HepG2 (cell line): ENCODE results near the gene MACROD2. TPM values are rescaled to one million over a fixed set of nuclear protein-coding genes. Genes with fewer than 3 reads are reported as not detected.

Experiments
- ATAC-seq: fragments of 200-7000 bp; cut with Tn5 transposase; 3 replicates; pipeline ENCODE4 v1.9.1; 2020; ENCODE audit warnings: mild to moderate bottlenecking, moderate library complexity
- BruUV-seq: library from RNA; stranded (reverse); fragments of 400-500 nt; replicated peaks from 2 replicates; lab custom pipeline; 2021; lab: Mats Ljungman, UMichigan
- CTCF ChIA-PET: fragments of 300-600 bp; formaldehyde crosslinking; extraction: SDS; loops from one replicate; lab custom pipeline; 2021; ENCODE audit warnings: low total read pairs, inconsistent platforms, low intra/inter-chr PET ratio; lab: Yijun Ruan, JAX
- POLR2A ChIA-PET: fragments of 350-600 bp; sonication (Branson Sonifier 250); formaldehyde crosslinking; loops from one replicate; lab custom pipeline; 2020; ENCODE audit warnings: antibody characterized with exemption, inconsistent platforms; lab: Yijun Ruan, JAX
- DNase-seq: peaks from one replicate; pipeline ENCODE4 v3.0.0-alpha.2; 2015; ENCODE audit warnings: low spot score
- FAIRE-seq: peaks from 3 replicates; lab custom pipeline; 2011; peaks lifted over from hg19 to GRCh38; lab: Jason Lieb, UNC
- H2AFZ ChIP-seq: one replicate; pipeline ENCODE4 v1.6.1; 2011; ENCODE audit warnings: low read length, inconsistent platforms
- H3K27ac ChIP-seq: fragments of 300-600 bp; 3 replicates; pipeline ENCODE4 v1.8.0; 2011; ENCODE audit warnings: mixed run types, mild to moderate bottlenecking, mixed read lengths, low read length, inconsistent platforms; ENCODE audit not compliant: insufficient read depth; ENCODE audit errors: extremely low read length
- H3K27me3 ChIP-seq, 2 experiments: fragments of 200-600 bp in 1 of 2; 2 replicates in 1 of 2; 3 replicates in 1 of 2; pipeline versions ENCODE4 v1.6.0 to v1.8.0; 2011; ENCODE audit warnings: low read length in 2 of 2, mild to moderate bottlenecking in 2 of 2, moderate library complexity in 2 of 2, inconsistent platforms in 1 of 2; ENCODE audit not compliant: insufficient read depth in 2 of 2, control insufficient read depth in 1 of 2
- H3K36me3 ChIP-seq, 2 experiments: fragments of 200-600 bp in 1 of 2; replicated peaks in 1 of 2; 2 replicates in 1 of 2; 3 replicates in 1 of 2; pipeline versions ENCODE4 v1.5.1 to v1.8.0; 2011; ENCODE audit warnings: low read length in 2 of 2, inconsistent platforms in 1 of 2; ENCODE audit not compliant: insufficient read depth in 2 of 2, control insufficient read depth in 1 of 2
- H3K4me1 ChIP-seq: 2 replicates; pipeline ENCODE4 v1.5.1; 2012; ENCODE audit warnings: low read length, inconsistent platforms; ENCODE audit not compliant: insufficient read depth
- H3K4me2 ChIP-seq: 2 replicates; pipeline ENCODE4 v1.6.0; 2011; ENCODE audit warnings: low read depth, low read length, inconsistent platforms
- H3K4me3 ChIP-seq, 3 experiments: fragments of 200-600 bp in 1 of 3; sonication (generic), shearing (Covaris generic) in 1 of 3; replicated peaks in 1 of 3; 2 replicates each; pipeline ENCODE4 v1.5.1; 2011 to 2016; ENCODE audit warnings: low read length in 3 of 3, inconsistent platforms in 2 of 3, low read depth in 2 of 3, mild to moderate bottlenecking in 2 of 3, control low read depth in 1 of 3, mixed read lengths in 1 of 3; ENCODE audit not compliant: insufficient read depth in 1 of 3
- H3K79me2 ChIP-seq: one replicate; pipeline ENCODE4 v1.6.1; 2011; ENCODE audit warnings: low read length, inconsistent platforms; ENCODE audit not compliant: insufficient read depth
- H3K9ac ChIP-seq: 2 replicates; pipeline ENCODE4 v1.6.0; 2011; ENCODE audit warnings: mild to moderate bottlenecking, low read depth, low read length, inconsistent platforms; ENCODE audit not compliant: insufficient read depth
- H3K9me3 ChIP-seq: 2 replicates; pipeline ENCODE4 v1.5.1; 2012; ENCODE audit warnings: mild to moderate bottlenecking, low read length
- H4K20me1 ChIP-seq: 2 replicates; pipeline ENCODE4 v1.6.0; 2011; ENCODE audit warnings: inconsistent platforms, mild to moderate bottlenecking, low read length, moderate library complexity; ENCODE audit not compliant: insufficient read depth
- CEBPB ChIP-seq: IDR thresholded peaks from 2 replicates; pipeline ENCODE4 v1.6.1; 2011; ENCODE audit warnings: low read depth, low read length, improper control_type of control experiment, borderline replicate concordance
- DR1 ChIP-seq: sonication (generic); formaldehyde crosslinking; IDR thresholded peaks from 2 replicates; pipeline ENCODE4 v1.8.0; 2021; ENCODE audit warnings: mild to moderate bottlenecking, missing genetic modification reagents, inconsistent platforms
- HIVEP1 ChIP-seq: sonication (generic); formaldehyde crosslinking; IDR thresholded peaks from 2 replicates; pipeline ENCODE4 v1.4.0; 2020; ENCODE audit warnings: mild to moderate bottlenecking, missing genetic modification reagents
- PHF21A ChIP-seq: sonication (generic); formaldehyde crosslinking; IDR thresholded peaks from 2 replicates; pipeline ENCODE4 v1.5.0; 2020; ENCODE audit warnings: mild to moderate bottlenecking, missing genetic modification reagents
- ZFP90 ChIP-seq: sonication (generic); formaldehyde crosslinking; IDR thresholded peaks from 2 replicates; pipeline ENCODE4 v1.8.0; 2022; ENCODE audit warnings: missing genetic modification reagents, mild to moderate bottlenecking, inconsistent platforms, borderline replicate concordance
- ZNF281 ChIP-seq: sonication (generic); formaldehyde crosslinking; IDR thresholded peaks from 2 replicates; pipeline ENCODE4 v1.4.0; 2020; ENCODE audit warnings: missing genetic modification reagents, borderline replicate concordance
- ZNF513 ChIP-seq: sonication (generic); formaldehyde crosslinking; conservative IDR thresholded peaks from 2 replicates; pipeline ENCODE4 v1.5.0; 2020; ENCODE audit warnings: missing genetic modification reagents
- ZNF7 ChIP-seq: IDR thresholded peaks from 2 replicates; pipeline ENCODE4 v1.6.1; 2016; ENCODE audit warnings: missing biosample characterization, missing genetic modification reagents
- ZNF800 ChIP-seq: sonication (generic); formaldehyde crosslinking; IDR thresholded peaks from 2 replicates; pipeline ENCODE4 v1.4.0; 2020; ENCODE audit warnings: missing genetic modification reagents
- ZSCAN5A ChIP-seq: sonication (generic); formaldehyde crosslinking; IDR thresholded peaks from 2 replicates; pipeline ENCODE4 v1.8.0; 2022; ENCODE audit warnings: mild to moderate bottlenecking, missing genetic modification reagents, borderline replicate concordance
- WGBS: methylation state at CpG from one replicate; pipeline ENCODE4 v1.1.6; 2017; ENCODE audit warnings: low lambda C conversion rate; 5-methylcytosine and 5-hydroxymethylcytosine counted together
- in situ Hi-C: cut with HindIII; loops from 2 replicates; pipeline ENCODE4 v1.10.0; 2017; ENCODE audit warnings: low pct_unique_long_range_greater_than_20kb; ENCODE audit not compliant: extremely low pct_ligation_motif_present
- intact Hi-C: fragments of 100-400 bp; cut with micrococcal nuclease; formaldehyde crosslinking; loops from one replicate; pipeline ENCODE4 v1.10.0; 2022; ENCODE audit not compliant: unreplicated experiment
- polyA plus RNA-seq, 8 experiments: library from polyadenylated mRNA; depleted of rRNA in 3 of 8; stranded (reverse) in 7 of 8; unstranded in 1 of 8; fragments of >200 nt; fragmentation: Illumina TruSeq in 4 of 8; extraction: Trizol in 4 of 8; gene quantifications; 2 replicates each; pipeline versions ENCODE4 v1.2.1 to v1.2.3, GENCODE V29; 2011 to 2016; ENCODE audit warnings: low read depth in 4 of 8, missing spikeins in 1 of 8, mixed read lengths in 1 of 8; ENCODE audit not compliant: insufficient read depth in 1 of 8
- total RNA-seq, 5 experiments: library from RNA; depleted of rRNA; stranded (reverse); fragments of >200 nt; fragmentation: Illumina TruSeq; extraction: Trizol; gene quantifications; 2 replicates each; pipeline ENCODE4 v1.2.3, GENCODE V29; 2016; ENCODE audit warnings: low read depth in 1 of 5

Gene MACROD2
- total and polyA plus RNA-seq, 2 of the 13 experiments (the other 11 are each of a cell fraction or from before 2014, with no cell fraction given), result 0.13 to 0.51 TPM

GRCh38 chr20:14030991-14031390 lies 35.7 kb downstream of the MACROD2 start (continued):
- no peak for TF ChIP-seq HIVEP1 (CRISPR knock-in tag)
- TF ChIP-seq DR1 (CRISPR knock-in tag), result no peak
- TF ChIP-seq ZNF800 (CRISPR knock-in tag), result no peak
- no peak for TF ChIP-seq PHF21A
- no peak for TF ChIP-seq CEBPB
- TF ChIP-seq ZNF7, result no peak

GRCh38 chr20:14033310-14033709 lies 38.0 kb downstream of the MACROD2 start:
- FAIRE-seq, result no peak
- DNase-seq, result no peak
- in situ Hi-C loops, result no loop called here
- CTCF ChIA-PET, result no interaction called here
- Histone ChIP-seq H3K4me1 (no peaks in the 10 kb centered on the region), H3K27me3 (no peaks in the 10 kb centered on the region), H3K4me2 (no peak overlapping the region), H3K9ac (no peak overlapping the region)
- TF ChIP-seq ZNF281 (no peak), ZNF513 (CRISPR knock-in tag) (no peak), ZSCAN5A (CRISPR knock-in tag) (no peak), ZFP90 (CRISPR knock-in tag) (no peak)
- TF ChIP-seq, all 625 proteins: peak for 0
- 3% methylated on average over 1 of the region's 1 CpG for WGBS
- no TSS peak for BruUV-seq
- ATAC-seq, result no peak
- no peaks in the 10 kb centered on the region for H3K36me3 ChIP-seq
- no peak overlapping the region for H2AFZ ChIP-seq
- no peaks in the 10 kb centered on the region for H3K79me2 ChIP-seq
- POLR2A ChIA-PET, result no interaction called here
- H3K27ac ChIP-seq, result no peak overlapping the region
- no peak overlapping the region for H3K4me3 ChIP-seq
- intact Hi-C loops, result loop anchor here (2.0 kb wide), 1 partner anchor 21 kb away; no protein-coding TSS in a partner anchor
- H4K20me1 ChIP-seq, result no peaks in the 10 kb centered on the region
- no peaks in the 10 kb centered on the region for H3K9me3 ChIP-seq
